B cell (primary cell): ENCODE results near the gene VIL1. TPM values are rescaled to one million over a fixed set of nuclear protein-coding genes. Genes with fewer than 3 reads are reported as not detected.

ENCODE experiments used
- ATAC-seq: fragments of 200-7000 bp; cut with Tn5 transposase; one replicate; pipeline ENCODE4 v1.10.0; 2021; ENCODE audit warnings: low read depth, mild to moderate bottlenecking, moderate number of reproducible peaks, moderate library complexity
- CTCF ChIA-PET: fragments of 350-600 bp; sonication (Branson Sonifier 250); formaldehyde crosslinking; loops from one replicate; lab custom pipeline; 2021; ENCODE audit warnings: antibody characterized with exemption, inconsistent platforms; lab: Charles Lee
- POLR2A ChIA-PET: fragments of 350-600 bp; sonication (Branson Sonifier 250); formaldehyde crosslinking; loops from one replicate; lab custom pipeline; 2021; ENCODE audit warnings: antibody characterized with exemption; lab: Charles Lee
- DNase-seq: peaks from one replicate; pipeline ENCODE4 v3.0.0; 2013
- H2AFZ ChIP-seq: 2 replicates; pipeline ENCODE4 v1.6.1; 2012; ENCODE audit warnings: mild to moderate bottlenecking, low read depth, low read length; ENCODE audit not compliant: insufficient read depth, poor library complexity, severe bottlenecking
- H3K27ac ChIP-seq, 2 donors: 1 replicate in 1 of 2; 2 replicates in 1 of 2; pipeline ENCODE4 v1.5.1; 2012 to 2013; ENCODE audit warnings: low read length in 2 of 2, mild to moderate bottlenecking in 2 of 2, moderate library complexity in 1 of 2
- H3K27me3 ChIP-seq, 4 experiments: fragments of 200-600 bp in 1 of 4; sonication (generic) in 1 of 4; replicated peaks in 1 of 4; 1 replicate in 2 of 4; 2 replicates in 2 of 4; pipeline versions ENCODE4 v1.6.1 to v1.7.0; 2013 to 2016; ENCODE audit warnings: low read length in 3 of 4, mild to moderate bottlenecking in 2 of 4, mixed read lengths in 1 of 4, moderate library complexity in 1 of 4; ENCODE audit not compliant: insufficient read depth in 4 of 4, control insufficient read depth in 3 of 4; ENCODE audit errors: control extremely low read depth in 1 of 4
- H3K36me3 ChIP-seq, 2 experiments: replicated peaks in 1 of 2; 1 replicate in 1 of 2; 2 replicates in 1 of 2; pipeline versions ENCODE4 v1.6.1 to v1.7.1; 2013; ENCODE audit warnings: low read length in 1 of 2; ENCODE audit not compliant: insufficient read depth in 2 of 2, control insufficient read depth in 1 of 2; ENCODE audit errors: control extremely low read depth in 1 of 2, extremely low read depth in 1 of 2
- H3K4me1 ChIP-seq, 2 donors: fragments of 200-600 bp in 1 of 2; sonication (generic) in 1 of 2; 1 replicate in 1 of 2; 2 replicates in 1 of 2; pipeline versions ENCODE4 v1.5.1 to v1.6.1; 2013 to 2017; ENCODE audit warnings: low read length in 2 of 2; ENCODE audit not compliant: control insufficient read depth in 2 of 2, insufficient read depth in 2 of 2
- H3K4me2 ChIP-seq: replicated peaks from 2 replicates; pipeline ENCODE3; 2012; ENCODE audit warnings: mild to moderate bottlenecking, low read depth, low read length; ENCODE audit not compliant: poor library complexity, severe bottlenecking
- H3K4me3 ChIP-seq, 5 experiments: fragments of 200-600 bp in 1 of 5; sonication (generic) in 1 of 5; 1 replicate in 3 of 5; 2 replicates in 2 of 5; pipeline versions ENCODE4 v1.5.1 to v1.7.0; 2011 to 2016; ENCODE audit warnings: low read length in 4 of 5, mild to moderate bottlenecking in 4 of 5, low read depth in 2 of 5, control low read depth in 1 of 5, moderate library complexity in 1 of 5; ENCODE audit not compliant: insufficient read depth in 1 of 5; ENCODE audit errors: control extremely low read depth in 1 of 5, extremely low read depth in 1 of 5
- H3K79me2 ChIP-seq: fragments of 200-600 bp; sonication (generic); one replicate; pipeline ENCODE4 v1.6.0; 2016; ENCODE audit warnings: low read length; ENCODE audit not compliant: control insufficient read depth, insufficient read depth
- H3K9ac ChIP-seq: fragments of 200-600 bp; sonication (generic); 2 replicates; pipeline ENCODE4 v1.6.1; 2017; ENCODE audit warnings: mild to moderate bottlenecking, low read length, moderate library complexity
- H3K9me3 ChIP-seq, 3 donors: one replicate each; pipeline versions ENCODE4 v1.6.1 to v1.7.1; 2013; ENCODE audit warnings: low read length in 2 of 3; ENCODE audit not compliant: control insufficient read depth in 2 of 3, insufficient read depth in 1 of 3; ENCODE audit errors: control extremely low read depth in 1 of 3
- H4K20me1 ChIP-seq: 2 replicates; pipeline ENCODE4 v1.6.0; 2012; ENCODE audit warnings: mild to moderate bottlenecking, low read length; ENCODE audit not compliant: insufficient read depth, control insufficient read depth, poor library complexity, severe bottlenecking
- H3K27ac Mint-ChIP-seq: one replicate; pipeline ENCODE4 v1.8.0; 2021; ENCODE audit warnings: mixed read lengths
- H3K27me3 Mint-ChIP-seq: one replicate; pipeline ENCODE4 v1.8.0; 2021; ENCODE audit warnings: mixed read lengths
- H3K4me1 Mint-ChIP-seq: one replicate; pipeline ENCODE4 v1.8.0; 2021; ENCODE audit warnings: mixed read lengths
- H3K4me3 Mint-ChIP-seq: one replicate; pipeline ENCODE4 v1.8.0; 2021; ENCODE audit warnings: mixed read lengths
- H3K9me3 Mint-ChIP-seq: one replicate; pipeline ENCODE4 v1.8.0; 2022; ENCODE audit warnings: mixed read lengths; ENCODE audit not compliant: insufficient read depth
- EZH2 ChIP-seq: IDR thresholded peaks from 2 replicates; pipeline ENCODE4 v1.6.1; 2012; ENCODE audit warnings: borderline replicate concordance, low read depth, mild to moderate bottlenecking, moderate library complexity, low read length; ENCODE audit not compliant: insufficient read depth, poor library complexity, severe bottlenecking
- WGBS: methylation state at CpG from one replicate; pipeline ENCODE4 v1.1.5; 2013; ENCODE audit warnings: missing lambda C conversion rate; ENCODE audit not compliant: insufficient coverage; 5-methylcytosine and 5-hydroxymethylcytosine counted together
- intact Hi-C: fragments of 100-400 bp; cut with micrococcal nuclease; formaldehyde crosslinking; loops from one replicate; pipeline ENCODE4 v1.10.0; 2022
- polyA plus RNA-seq: library from polyadenylated mRNA; depleted of rRNA; stranded (reverse); fragments of >200 nt; gene quantifications from 2 replicates; pipeline ENCODE4 v1.2.3, GENCODE V29; 2012
- total RNA-seq, 2 donors: library from RNA; stranded (reverse); fragments of 120-200 nt in 1 of 2; gene quantifications; 1 replicate in 1 of 2; 2 replicates in 1 of 2; pipeline versions ENCODE4 v1.2.3 to v1.2.4, GENCODE V29; 2013 to 2022
- TF ChIP-seq, protein P1 (sequence below): fragments of 200-600 bp; IDR thresholded peaks from one replicate; pipeline ENCODE4 v1.8.0; 2022; ENCODE audit warnings: antibody characterized with exemption, mild to moderate bottlenecking

Gene VIL1
- total and polyA plus RNA-seq, 2 donors (not counting 1 experiment from before 2014, with no cell fraction given): not detected

DNA sequence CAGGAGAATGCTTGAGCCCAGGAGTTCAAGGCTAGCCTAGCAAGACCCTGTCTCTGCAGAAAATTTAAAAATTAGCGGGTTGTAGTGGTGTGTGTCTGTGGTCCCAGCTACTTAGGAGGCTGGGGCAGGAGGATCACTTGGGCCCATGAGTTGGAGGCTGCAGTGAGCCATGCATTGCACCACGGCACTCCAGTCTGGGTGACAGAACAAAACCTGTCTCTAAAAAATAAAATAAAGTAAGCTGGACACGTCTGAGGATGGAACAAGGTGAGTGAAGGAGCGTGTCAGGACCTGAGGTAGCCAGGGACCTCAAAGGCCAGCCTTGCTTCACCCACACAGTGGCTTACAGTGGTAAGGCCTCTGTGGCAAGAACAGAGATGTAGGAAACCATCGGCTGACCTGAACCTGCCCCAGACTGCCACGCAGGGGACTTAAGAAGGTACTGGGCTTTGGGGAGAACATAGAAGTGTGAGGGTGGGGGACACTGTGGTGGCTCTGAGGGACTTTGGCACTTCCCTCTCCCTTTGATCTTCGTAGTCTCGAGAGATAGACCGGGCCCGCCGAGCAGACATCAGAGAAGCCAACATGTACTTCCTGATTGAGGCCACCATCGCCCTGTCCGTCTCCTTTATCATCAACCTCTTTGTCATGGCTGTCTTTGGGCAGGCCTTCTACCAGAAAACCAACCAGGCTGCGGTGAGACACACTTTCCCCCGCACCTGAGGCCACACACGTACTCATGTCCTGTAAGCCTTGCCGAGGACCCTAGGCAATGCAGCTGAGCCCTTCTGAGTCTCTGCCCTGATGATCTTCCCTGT, 29.4 kb upstream of the VIL1 start:
- WGBS: 78% methylated on average over 15 of the region's 17 CpGs
- DNase-seq (no peak), ATAC-seq (no peak)
- Histone ChIP-seq H3K4me1 (peaks cover 11 to 22% of the 10 kb centered on the region in 2 donors), H3K9ac (no peak overlapping the region), H3K4me2 (no peak overlapping the region), H3K4me3 (no peak overlapping the region), H3K79me2 (no peaks in the 10 kb centered on the region), H3K27me3 (peaks cover 0 to 16% (median 0%) of the 10 kb centered on the region in 4 experiments), H4K20me1 (no peaks in the 10 kb centered on the region), H3K9me3 (peaks cover 0 to 5% (median 0%) of the 10 kb centered on the region in 3 donors), H2AFZ (no peak overlapping the region), H3K27ac (no peak overlapping the region), H3K36me3 (no peaks in the 10 kb centered on the region)
- intact Hi-C loops: no loop called here
- no peak overlapping the region for H3K4me3 Mint-ChIP-seq
- ChIA-PET POLR2A (no interaction called here), CTCF (no interaction called here)
- no peaks in the 10 kb centered on the region for H3K9me3 Mint-ChIP-seq
- H3K27ac Mint-ChIP-seq: peak overlapping the region; percentile 4
- peaks cover 23% of the 10 kb centered on the region for H3K4me1 Mint-ChIP-seq
- H3K27me3 Mint-ChIP-seq: peaks cover 2% of the 10 kb centered on the region
- TF ChIP-seq, protein P1, sequence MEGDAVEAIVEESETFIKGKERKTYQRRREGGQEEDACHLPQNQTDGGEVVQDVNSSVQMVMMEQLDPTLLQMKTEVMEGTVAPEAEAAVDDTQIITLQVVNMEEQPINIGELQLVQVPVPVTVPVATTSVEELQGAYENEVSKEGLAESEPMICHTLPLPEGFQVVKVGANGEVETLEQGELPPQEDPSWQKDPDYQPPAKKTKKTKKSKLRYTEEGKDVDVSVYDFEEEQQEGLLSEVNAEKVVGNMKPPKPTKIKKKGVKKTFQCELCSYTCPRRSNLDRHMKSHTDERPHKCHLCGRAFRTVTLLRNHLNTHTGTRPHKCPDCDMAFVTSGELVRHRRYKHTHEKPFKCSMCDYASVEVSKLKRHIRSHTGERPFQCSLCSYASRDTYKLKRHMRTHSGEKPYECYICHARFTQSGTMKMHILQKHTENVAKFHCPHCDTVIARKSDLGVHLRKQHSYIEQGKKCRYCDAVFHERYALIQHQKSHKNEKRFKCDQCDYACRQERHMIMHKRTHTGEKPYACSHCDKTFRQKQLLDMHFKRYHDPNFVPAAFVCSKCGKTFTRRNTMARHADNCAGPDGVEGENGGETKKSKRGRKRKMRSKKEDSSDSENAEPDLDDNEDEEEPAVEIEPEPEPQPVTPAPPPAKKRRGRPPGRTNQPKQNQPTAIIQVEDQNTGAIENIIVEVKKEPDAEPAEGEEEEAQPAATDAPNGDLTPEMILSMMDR: no peak
- TF ChIP-seq EZH2: no peak

DNA sequence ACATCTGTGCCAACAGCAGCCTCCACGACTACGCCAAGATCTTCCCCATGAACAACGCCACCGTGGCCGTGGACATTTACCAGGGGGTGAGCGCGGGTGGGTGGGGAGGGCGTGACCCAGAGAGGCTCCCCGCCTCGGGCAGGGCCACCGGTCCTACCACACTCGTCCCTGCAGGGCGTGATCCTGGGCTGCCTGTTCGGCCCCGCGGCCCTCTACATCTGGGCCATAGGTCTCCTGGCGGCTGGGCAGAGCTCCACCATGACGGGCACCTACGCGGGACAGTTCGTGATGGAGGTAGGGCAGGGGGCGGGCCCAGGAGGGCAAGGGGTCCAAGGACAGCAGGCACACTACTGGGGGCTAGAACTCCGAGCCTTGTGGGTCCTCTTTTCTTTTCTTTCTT, 27.7 kb upstream of the VIL1 start:
- H2AFZ ChIP-seq: no peak overlapping the region
- peaks cover 15 to 35% of the 10 kb centered on the region in 2 donors for H3K4me1 ChIP-seq
- intact Hi-C loops: no loop called here
- whole genome bisulfite sequencing: 95% methylated on average over 20 of the region's 23 CpGs
- H3K27me3 ChIP-seq: peaks cover 0 to 16% (median 0%) of the 10 kb centered on the region in 4 experiments
- Mint-ChIP-seq H3K4me3 (no peak overlapping the region), H3K4me1 (peaks cover 31% of the 10 kb centered on the region), H3K27ac (no peak overlapping the region), H3K27me3 (peaks cover 2% of the 10 kb centered on the region), H3K9me3 (no peaks in the 10 kb centered on the region)
- no peak overlapping the region for H3K4me2 ChIP-seq
- H3K9ac ChIP-seq: no peak overlapping the region
- ChIA-PET CTCF (interaction anchor here (6.3 kb wide), 1 partner anchor 89 kb away, joined by 42 read pairs; no protein-coding TSS in a partner anchor), POLR2A (interaction anchor here (0.7 kb wide), 1 partner anchor 120 kb away, joined by 3 read pairs; no protein-coding TSS in a partner anchor)
- H3K27ac ChIP-seq: no peak overlapping the region
- H4K20me1 ChIP-seq: no peaks in the 10 kb centered on the region
- DNase-seq (no peak), ATAC-seq (no peak)
- TF ChIP-seq, protein P1: no peak
- no peak for TF ChIP-seq EZH2
- H3K4me3 ChIP-seq: no peak overlapping the region
- H3K9me3 ChIP-seq: peaks cover 0 to 5% (median 0%) of the 10 kb centered on the region in 3 donors
- no peaks in the 10 kb centered on the region for H3K36me3 ChIP-seq
- no peaks in the 10 kb centered on the region for H3K79me2 ChIP-seq
